Measurements from ENCODE around the gene ARSK.

Gene ARSK

DNA sequence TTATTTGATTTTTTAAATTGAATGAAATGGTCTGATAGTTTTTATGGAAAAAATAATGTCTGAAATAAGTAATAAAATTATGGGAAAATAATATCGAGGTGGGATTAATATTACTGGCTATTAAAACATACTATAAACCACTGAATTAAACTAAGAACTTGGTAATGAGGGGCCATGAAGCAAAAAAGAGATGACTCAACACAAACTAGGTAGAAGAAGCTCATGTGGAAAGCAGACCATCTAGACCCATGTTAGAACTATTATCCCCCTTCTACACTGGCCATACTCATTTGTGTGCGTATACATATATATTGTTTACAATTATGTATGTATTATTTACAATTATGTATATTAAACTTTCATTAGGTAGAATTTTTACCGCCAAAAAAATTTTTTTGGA, 56.5 kb downstream of the ARSK start:
- TF ChIP-seq, protein P1, sequence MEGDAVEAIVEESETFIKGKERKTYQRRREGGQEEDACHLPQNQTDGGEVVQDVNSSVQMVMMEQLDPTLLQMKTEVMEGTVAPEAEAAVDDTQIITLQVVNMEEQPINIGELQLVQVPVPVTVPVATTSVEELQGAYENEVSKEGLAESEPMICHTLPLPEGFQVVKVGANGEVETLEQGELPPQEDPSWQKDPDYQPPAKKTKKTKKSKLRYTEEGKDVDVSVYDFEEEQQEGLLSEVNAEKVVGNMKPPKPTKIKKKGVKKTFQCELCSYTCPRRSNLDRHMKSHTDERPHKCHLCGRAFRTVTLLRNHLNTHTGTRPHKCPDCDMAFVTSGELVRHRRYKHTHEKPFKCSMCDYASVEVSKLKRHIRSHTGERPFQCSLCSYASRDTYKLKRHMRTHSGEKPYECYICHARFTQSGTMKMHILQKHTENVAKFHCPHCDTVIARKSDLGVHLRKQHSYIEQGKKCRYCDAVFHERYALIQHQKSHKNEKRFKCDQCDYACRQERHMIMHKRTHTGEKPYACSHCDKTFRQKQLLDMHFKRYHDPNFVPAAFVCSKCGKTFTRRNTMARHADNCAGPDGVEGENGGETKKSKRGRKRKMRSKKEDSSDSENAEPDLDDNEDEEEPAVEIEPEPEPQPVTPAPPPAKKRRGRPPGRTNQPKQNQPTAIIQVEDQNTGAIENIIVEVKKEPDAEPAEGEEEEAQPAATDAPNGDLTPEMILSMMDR (IDR thresholded peaks at IDR 0.05) = no peak
- no peak overlapping the region for H3K27ac ChIP-seq
- H3K36me3 ChIP-seq = no peaks in the 10 kb centered on the region
- H3K27me3 ChIP-seq = no peaks in the 10 kb centered on the region
- intact Hi-C loops (cut with DNase I; ENCODE audit: low total_unique reads) = no loop called here
- peaks cover 0 to 7% (median 0%) of the 10 kb centered on the region in 3 donors for H3K9me3 ChIP-seq
- DNase-seq = no peak
- H3K4me1 ChIP-seq = no peaks in the 10 kb centered on the region
- H3K4me3 ChIP-seq = no peak overlapping the region

DNA sequence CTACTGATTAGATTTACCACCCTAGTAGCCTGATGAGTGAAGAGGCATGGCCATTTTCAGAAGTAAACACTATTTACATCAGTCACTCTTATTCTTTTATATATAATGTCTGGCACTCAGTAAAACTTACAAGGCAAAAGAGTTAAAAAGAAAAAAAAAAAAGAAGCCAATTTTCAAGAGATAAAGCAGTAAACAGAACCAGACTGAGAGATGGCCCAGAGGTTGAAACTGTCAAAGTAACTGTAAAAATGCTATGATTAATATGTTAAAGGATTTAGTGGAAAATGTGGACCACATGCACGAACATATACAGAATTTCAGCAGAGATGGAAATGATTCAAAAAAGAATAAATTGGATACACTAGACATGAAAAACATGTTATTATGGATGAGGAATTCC, 58.6 kb downstream of the ARSK start:
- TF ChIP-seq, protein P1 (IDR thresholded peaks at IDR 0.05) = no peak

GRCh38 chr5:95615164-95615467, 60.2 kb downstream of the ARSK start:
- no peak for DNase-seq
- no peak overlapping the region for H3K27ac ChIP-seq
- peaks cover 0 to 10% (median 7%) of the 10 kb centered on the region in 4 donors for H3K4me1 ChIP-seq
- H3K4me3 ChIP-seq = no peak overlapping the region
- H3K27me3 ChIP-seq = no peaks in the 10 kb centered on the region
- no peaks in the 10 kb centered on the region for H3K36me3 ChIP-seq
- intact Hi-C loops (cut with DNase I; ENCODE audit: low total_unique reads) = no loop called here
- peaks cover 0 to 7% (median 0%) of the 10 kb centered on the region in 3 donors for H3K9me3 ChIP-seq
- TF ChIP-seq, protein P1 (IDR thresholded peaks at IDR 0.05) = no peak

More for the DNA sequence above, 58.6 kb downstream of the ARSK start:
- no peaks in the 10 kb centered on the region for H3K36me3 ChIP-seq
- DNase-seq = no peak
- no peaks in the 10 kb centered on the region for H3K4me1 ChIP-seq
- peaks cover 0 to 7% (median 0%) of the 10 kb centered on the region in 3 donors for H3K9me3 ChIP-seq
- H3K4me3 ChIP-seq = no peak overlapping the region
- H3K27me3 ChIP-seq = no peaks in the 10 kb centered on the region
- intact Hi-C loops (cut with DNase I; ENCODE audit: low total_unique reads) = no loop called here
- no peak overlapping the region for H3K27ac ChIP-seq

- Histone ChIP-seq H3K27me3 (no peaks in the 10 kb centered on the region), H3K4me3 (no peak overlapping the region), H3K27ac (no peak overlapping the region), H3K4me1 (peaks cover 0 to 19% (median 14%) of the 10 kb centered on the region in 4 donors), H3K9me3 (peaks cover 0 to 7% (median 0%) of the 10 kb centered on the region in 3 donors), H3K36me3 (no peaks in the 10 kb centered on the region)
- TF ChIP-seq, protein P1 (IDR thresholded peaks at IDR 0.05) = no peak
- no peak for DNase-seq
- intact Hi-C loops (cut with DNase I; ENCODE audit: low total_unique reads) = no loop called here
Observed at GRCh38 chr5:95617057-95617456, 62.2 kb downstream of the ARSK start.

DNA sequence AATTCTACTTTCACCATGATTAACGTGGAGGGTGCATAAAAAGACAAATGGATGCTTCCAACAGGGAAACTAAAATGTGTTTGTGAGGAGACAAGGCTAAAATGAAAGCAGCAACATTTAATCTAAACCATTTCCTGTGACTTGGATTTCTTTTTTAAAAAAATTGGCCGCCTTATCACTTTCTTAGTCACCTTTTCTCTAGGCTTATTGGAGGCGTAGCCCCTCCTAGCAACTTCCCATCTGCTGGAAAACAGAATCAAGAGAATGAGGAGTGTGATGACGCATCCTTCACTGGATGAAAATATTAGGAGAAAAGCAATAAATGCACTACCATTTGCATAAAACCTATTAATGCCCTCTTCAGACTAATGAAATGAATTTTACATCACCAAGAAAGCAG, 64.2 kb downstream of the ARSK start:
- H3K4me1 ChIP-seq = peaks cover 0 to 19% (median 14%) of the 10 kb centered on the region in 4 donors
- no peaks in the 10 kb centered on the region for H3K27me3 ChIP-seq
- DNase-seq = no peak
- H3K4me3 ChIP-seq = no peak overlapping the region
- TF ChIP-seq, protein P1 (IDR thresholded peaks at IDR 0.05) = no peak
- intact Hi-C loops (cut with DNase I; ENCODE audit: low total_unique reads) = no loop called here
- no peaks in the 10 kb centered on the region for H3K9me3 ChIP-seq
- no peak overlapping the region for H3K27ac ChIP-seq
- H3K36me3 ChIP-seq = no peaks in the 10 kb centered on the region

DNA sequence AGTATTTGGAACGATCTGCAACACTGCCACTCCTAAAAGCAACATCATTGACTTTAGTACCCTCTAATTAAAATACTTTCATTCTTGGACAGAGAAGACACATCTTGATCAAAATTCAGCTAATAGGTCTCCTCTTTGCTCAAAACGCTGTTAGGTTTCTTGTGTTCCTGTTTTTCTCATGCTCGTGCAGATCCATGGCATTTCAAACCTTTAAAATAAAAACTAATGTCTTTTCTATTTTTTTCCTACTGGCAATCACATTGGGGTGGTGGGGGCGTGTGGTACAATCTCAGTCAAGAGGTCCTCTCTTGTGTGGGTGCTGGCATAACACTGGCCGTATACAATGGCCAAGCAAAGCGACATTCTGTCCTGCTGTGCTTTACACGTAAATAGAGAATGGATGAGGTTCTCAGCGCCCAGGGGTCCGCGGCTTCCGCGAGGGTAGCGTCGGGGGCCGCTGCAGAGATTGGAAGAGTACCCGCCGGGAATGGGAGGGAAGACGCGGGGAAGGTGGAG, 64.7 kb downstream of the ARSK start:
- Histone ChIP-seq H3K4me3 (peak overlapping the region; percentile 57 to 66), H3K4me1 (peaks cover 0 to 19% (median 14%) of the 10 kb centered on the region in 4 donors), H3K36me3 (no peaks in the 10 kb centered on the region), H3K9me3 (no peaks in the 10 kb centered on the region), H3K27me3 (no peaks in the 10 kb centered on the region), H3K27ac (no peak overlapping the region)
- no peak for DNase-seq
- intact Hi-C loops (cut with DNase I; ENCODE audit: low total_unique reads) = no loop called here
- TF ChIP-seq, protein P1 (IDR thresholded peaks at IDR 0.05) = no peak

All from tibial artery (tissue), 4 donors.